Osteoblast (primary cell): ENCODE data around the gene MCF2L. TPM values are rescaled to one million over a fixed set of nuclear protein-coding genes. Genes with fewer than 3 reads are reported as not detected.

Experiments used
- DNase-seq: peaks from one replicate; pipeline ENCODE4 v3.0.0; 2011; ENCODE audit warnings: low spot score, mixed read lengths; ENCODE audit not compliant: insufficient read length; ENCODE audit errors: missing footprints
- H2AFZ ChIP-seq: 2 replicates; pipeline ENCODE4 v1.6.0; 2011; ENCODE audit warnings: mild to moderate bottlenecking, low read length
- H3K27ac ChIP-seq: 2 replicates; pipeline ENCODE4 v1.5.1; 2011; ENCODE audit warnings: mild to moderate bottlenecking, low read depth, low read length, moderate library complexity
- H3K27me3 ChIP-seq: 2 replicates; pipeline ENCODE4 v1.6.0; 2012; ENCODE audit warnings: mild to moderate bottlenecking, control low read depth, inconsistent platforms, low read length, moderate library complexity; ENCODE audit not compliant: insufficient read depth
- H3K36me3 ChIP-seq: 2 replicates; pipeline ENCODE4 v1.5.1; 2011; ENCODE audit warnings: mild to moderate bottlenecking, low read length, control low read depth, moderate library complexity; ENCODE audit not compliant: insufficient read depth
- H3K4me1 ChIP-seq: 2 replicates; pipeline ENCODE4 v1.5.1; 2011; ENCODE audit warnings: mild to moderate bottlenecking, low read length, control low read depth, moderate library complexity; ENCODE audit not compliant: insufficient read depth
- H3K4me2 ChIP-seq: 2 replicates; pipeline ENCODE4 v1.6.0; 2011; ENCODE audit warnings: mild to moderate bottlenecking, low read length; ENCODE audit not compliant: insufficient read depth
- H3K4me3 ChIP-seq: fragments of 200-600 bp; sonication (generic); 3 replicates; pipeline ENCODE4 v1.5.1; 2012; ENCODE audit warnings: mild to moderate bottlenecking, low read length, inconsistent platforms; ENCODE audit not compliant: insufficient read depth
- H3K79me2 ChIP-seq: 2 replicates; pipeline ENCODE4 v1.6.0; 2012; ENCODE audit warnings: mild to moderate bottlenecking, low read length, control low read depth, inconsistent platforms; ENCODE audit not compliant: insufficient read depth
- H3K9me3 ChIP-seq: 2 replicates; pipeline ENCODE4 v1.5.1; 2011; ENCODE audit warnings: low read depth, low read length, control low read depth
- H4K20me1 ChIP-seq: 2 replicates; pipeline ENCODE4 v1.6.0; 2012; ENCODE audit warnings: mild to moderate bottlenecking, low read length, control low read depth; ENCODE audit not compliant: insufficient read depth
- total RNA-seq: library from RNA; depleted of rRNA; stranded (reverse); fragments of >200 nt; gene quantifications from 2 replicates; pipeline ENCODE4 v1.2.3, GENCODE V29; 2012
- TF ChIP-seq, protein P1 (sequence below): IDR thresholded peaks from 2 replicates; pipeline ENCODE4 v1.5.1; 2011; ENCODE audit warnings: mild to moderate bottlenecking, low read depth, low read length, moderate library complexity; ENCODE audit errors: extremely low read depth

The MCF2L gene
- total RNA-seq, 1 donor: 6.5 TPM

DNA sequence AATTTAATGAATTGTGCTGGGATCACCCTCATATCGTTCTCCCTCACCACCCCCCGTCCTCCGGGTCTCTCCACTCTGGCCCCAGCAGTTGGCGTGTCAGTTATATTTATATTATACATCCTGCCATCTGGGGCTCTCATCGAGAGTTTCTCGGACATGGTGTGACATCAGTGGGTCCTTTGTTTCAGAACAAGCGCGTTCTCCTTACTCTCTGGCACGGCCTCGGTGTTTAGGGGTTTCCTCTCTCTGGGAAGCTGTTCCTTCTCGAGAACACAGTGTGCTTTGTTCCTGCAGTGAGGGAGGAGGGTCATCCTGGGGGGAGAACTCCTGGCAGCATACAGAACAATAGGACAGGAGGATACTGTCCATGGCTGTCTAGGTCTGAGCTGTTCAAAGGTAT lies 9.8 kb upstream of the MCF2L start:
- no peaks in the 10 kb centered on the region for H3K79me2 ChIP-seq
- no peak overlapping the region for H2AFZ ChIP-seq
- TF ChIP-seq, protein P1, sequence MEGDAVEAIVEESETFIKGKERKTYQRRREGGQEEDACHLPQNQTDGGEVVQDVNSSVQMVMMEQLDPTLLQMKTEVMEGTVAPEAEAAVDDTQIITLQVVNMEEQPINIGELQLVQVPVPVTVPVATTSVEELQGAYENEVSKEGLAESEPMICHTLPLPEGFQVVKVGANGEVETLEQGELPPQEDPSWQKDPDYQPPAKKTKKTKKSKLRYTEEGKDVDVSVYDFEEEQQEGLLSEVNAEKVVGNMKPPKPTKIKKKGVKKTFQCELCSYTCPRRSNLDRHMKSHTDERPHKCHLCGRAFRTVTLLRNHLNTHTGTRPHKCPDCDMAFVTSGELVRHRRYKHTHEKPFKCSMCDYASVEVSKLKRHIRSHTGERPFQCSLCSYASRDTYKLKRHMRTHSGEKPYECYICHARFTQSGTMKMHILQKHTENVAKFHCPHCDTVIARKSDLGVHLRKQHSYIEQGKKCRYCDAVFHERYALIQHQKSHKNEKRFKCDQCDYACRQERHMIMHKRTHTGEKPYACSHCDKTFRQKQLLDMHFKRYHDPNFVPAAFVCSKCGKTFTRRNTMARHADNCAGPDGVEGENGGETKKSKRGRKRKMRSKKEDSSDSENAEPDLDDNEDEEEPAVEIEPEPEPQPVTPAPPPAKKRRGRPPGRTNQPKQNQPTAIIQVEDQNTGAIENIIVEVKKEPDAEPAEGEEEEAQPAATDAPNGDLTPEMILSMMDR: no peak
- no peaks in the 10 kb centered on the region for H3K4me1 ChIP-seq
- no peaks in the 10 kb centered on the region for H4K20me1 ChIP-seq
- no peak overlapping the region for H3K27ac ChIP-seq
- H3K27me3 ChIP-seq: peaks cover 18% of the 10 kb centered on the region
- DNase-seq: peak; percentile 67
- no peaks in the 10 kb centered on the region for H3K9me3 ChIP-seq
- H3K4me2 ChIP-seq: no peak overlapping the region
- no peak overlapping the region for H3K4me3 ChIP-seq
- H3K36me3 ChIP-seq: no peaks in the 10 kb centered on the region

DNA sequence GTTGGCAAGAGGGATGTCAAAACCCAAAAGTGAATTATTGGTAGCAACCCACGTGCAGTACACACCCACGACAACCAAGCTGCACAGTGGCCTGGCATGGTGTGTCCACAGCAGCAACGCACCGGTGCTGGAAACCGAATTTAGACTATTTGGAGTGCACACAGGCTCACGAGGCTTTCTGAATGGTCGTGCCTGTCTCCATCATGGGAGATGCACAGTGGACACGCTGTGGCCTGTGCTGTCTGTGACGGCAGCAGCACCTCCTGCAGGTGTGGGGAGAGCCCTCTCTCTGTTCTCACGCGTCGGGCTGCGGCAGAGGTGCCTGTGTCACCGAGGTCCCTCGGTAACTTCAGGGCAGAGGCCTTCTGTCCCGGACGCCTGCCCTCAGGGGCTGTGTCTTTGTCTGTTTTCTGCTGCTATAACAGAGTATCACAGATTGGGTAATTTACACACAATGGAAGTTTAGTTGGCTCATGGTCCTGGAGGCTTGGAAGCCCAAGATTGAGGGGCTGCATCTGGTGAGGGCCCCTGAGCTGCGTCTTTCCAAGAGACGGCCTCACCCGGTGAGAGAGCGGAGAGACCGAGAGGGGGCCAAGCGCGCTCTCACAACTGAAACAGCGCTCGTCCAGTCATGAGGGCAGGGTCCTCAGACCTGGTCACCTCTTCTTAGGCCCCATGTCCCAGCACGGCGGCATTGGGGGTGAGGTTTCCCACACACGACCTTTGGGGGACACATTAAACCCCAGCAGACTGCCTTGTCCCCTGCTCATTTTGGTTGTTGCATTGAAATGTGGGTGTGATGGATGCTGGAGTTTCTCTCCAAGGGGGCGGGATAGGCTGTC lies 9.1 kb upstream of the MCF2L start:
- no peak overlapping the region for H3K4me3 ChIP-seq
- no peak overlapping the region for H3K4me2 ChIP-seq
- H3K36me3 ChIP-seq: no peaks in the 10 kb centered on the region
- no peaks in the 10 kb centered on the region for H3K9me3 ChIP-seq
- H3K79me2 ChIP-seq: no peaks in the 10 kb centered on the region
- DNase-seq: no peak
- TF ChIP-seq, protein P1: no peak
- no peak overlapping the region for H2AFZ ChIP-seq
- H4K20me1 ChIP-seq: no peaks in the 10 kb centered on the region
- no peaks in the 10 kb centered on the region for H3K4me1 ChIP-seq
- H3K27ac ChIP-seq: no peak overlapping the region
- H3K27me3 ChIP-seq: peaks cover 20% of the 10 kb centered on the region

DNA sequence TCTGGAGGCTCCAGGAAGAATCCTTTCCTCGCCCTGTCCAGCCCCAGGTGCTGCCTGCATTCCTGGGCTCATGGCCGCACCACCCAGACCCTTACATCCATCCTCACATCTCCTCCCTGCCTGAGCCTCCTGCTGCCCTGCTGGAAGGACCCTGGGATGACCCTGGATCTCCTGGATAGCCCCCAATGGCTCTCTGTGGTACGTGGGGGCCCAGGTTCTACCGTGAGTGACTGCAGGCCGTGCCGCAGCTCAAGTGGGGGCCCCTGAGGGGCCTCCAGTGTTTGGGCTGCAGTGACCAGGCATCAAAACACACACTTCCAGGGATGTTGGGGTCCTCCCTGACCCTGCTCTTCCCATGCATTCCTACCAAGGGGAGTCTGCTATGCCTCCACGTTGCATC lies 8.3 kb upstream of the MCF2L start:
- Histone ChIP-seq H3K4me1 (no peaks in the 10 kb centered on the region), H3K4me2 (no peak overlapping the region), H3K27me3 (peaks cover 24% of the 10 kb centered on the region), H3K36me3 (no peaks in the 10 kb centered on the region), H3K79me2 (no peaks in the 10 kb centered on the region), H2AFZ (no peak overlapping the region), H3K4me3 (no peak overlapping the region), H3K9me3 (no peaks in the 10 kb centered on the region), H3K27ac (no peak overlapping the region), H4K20me1 (no peaks in the 10 kb centered on the region)
- TF ChIP-seq, protein P1: no peak
- peak; percentile 22 for DNase-seq

DNA sequence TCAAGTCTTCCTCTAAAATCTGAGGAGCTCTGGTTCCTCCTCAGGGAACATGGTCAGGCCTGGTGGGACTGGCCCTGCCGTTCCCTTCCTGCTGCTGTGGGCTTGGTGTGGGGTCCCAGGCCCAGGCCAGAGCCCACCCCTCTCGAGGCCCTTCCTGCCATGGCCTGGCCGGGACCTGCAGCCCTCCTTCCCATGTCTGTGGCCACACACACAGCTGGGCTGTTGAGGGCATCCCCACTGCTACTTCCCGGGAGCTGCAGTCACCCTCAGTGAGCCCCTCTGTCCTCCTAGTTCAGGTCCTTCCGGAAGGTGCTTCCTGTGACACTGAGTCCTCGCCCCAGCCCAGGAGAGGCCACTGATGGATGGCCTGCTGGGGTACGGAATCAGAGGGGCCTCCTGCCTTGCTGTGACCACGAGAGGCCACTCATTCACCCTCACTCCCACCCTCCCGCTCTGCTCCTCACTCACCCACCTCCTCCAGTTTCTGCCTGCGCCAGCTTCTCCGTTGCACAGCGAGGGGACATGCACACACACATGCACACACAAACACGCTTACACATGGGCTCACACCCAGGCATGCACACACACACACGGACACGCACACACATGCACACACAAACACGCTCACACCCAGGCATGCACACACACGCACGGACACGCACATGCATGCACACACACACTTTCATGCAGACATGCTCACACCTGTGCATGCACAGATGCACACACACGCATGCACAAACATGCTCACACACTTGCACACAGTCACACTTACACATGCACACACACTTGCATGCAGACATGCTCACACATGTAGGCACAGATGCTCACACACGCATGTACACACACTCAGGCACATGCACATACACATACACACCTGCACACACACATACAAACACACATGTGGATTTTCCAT lies 7.3 kb upstream of the MCF2L start:
- Histone ChIP-seq H3K4me3 (no peak overlapping the region), H2AFZ (no peak overlapping the region), H3K79me2 (no peaks in the 10 kb centered on the region), H3K27ac (no peak overlapping the region), H3K4me2 (no peak overlapping the region), H3K36me3 (no peaks in the 10 kb centered on the region), H3K9me3 (no peaks in the 10 kb centered on the region), H3K27me3 (peaks cover 30% of the 10 kb centered on the region), H3K4me1 (no peaks in the 10 kb centered on the region), H4K20me1 (no peaks in the 10 kb centered on the region)
- peak; percentile 74 for DNase-seq
- TF ChIP-seq, protein P1: no peak
